OCI-M2 (cell line): Measurements from ENCODE around the gene SIRT1.
A peak's percentile ranks its signal among the peaks of the same experiment; 100 is the strongest.
"Not testable (repeated sequence)": the region's sequence is repeated elsewhere in the genome, so short reads cannot be mapped to it uniquely, and the experiment has no call there.

Source experiments
- DNase-seq: peaks from one replicate; lab custom pipeline; 2025; ENCODE audit not compliant: unreplicated experiment; lab: John Stamatoyannopoulos, UW

Gene SIRT1

DNA sequence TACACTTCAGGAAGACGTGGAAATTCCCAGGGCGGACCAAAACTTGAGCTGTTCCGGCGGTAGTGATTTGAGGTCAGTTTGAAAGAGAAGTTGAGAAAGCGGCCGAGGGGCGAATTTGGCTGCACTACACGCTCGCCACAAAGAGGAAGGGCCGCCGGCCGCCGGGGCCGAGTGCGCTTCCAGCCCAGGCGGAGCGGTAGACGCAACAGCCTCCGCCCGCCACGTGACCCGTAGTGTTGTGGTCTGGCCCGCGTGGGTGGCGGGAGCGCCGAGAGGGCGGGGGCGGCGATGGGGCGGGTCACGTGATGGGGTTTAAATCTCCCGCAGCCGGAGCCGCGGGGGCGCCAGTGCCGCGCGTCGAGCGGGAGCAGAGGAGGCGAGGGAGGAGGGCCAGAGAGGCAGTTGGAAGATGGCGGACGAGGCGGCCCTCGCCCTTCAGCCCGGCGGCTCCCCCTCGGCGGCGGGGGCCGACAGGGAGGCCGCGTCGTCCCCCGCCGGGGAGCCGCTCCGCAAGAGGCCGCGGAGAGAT is at the start of gene SIRT1:
Gene SIRT1 (plus strand): TSS at position 344 of the 529 bp plus-strand sequence. CDS start 66 bp downstream, at position 410.
- DNase-seq: peak; percentile 76

DNA sequence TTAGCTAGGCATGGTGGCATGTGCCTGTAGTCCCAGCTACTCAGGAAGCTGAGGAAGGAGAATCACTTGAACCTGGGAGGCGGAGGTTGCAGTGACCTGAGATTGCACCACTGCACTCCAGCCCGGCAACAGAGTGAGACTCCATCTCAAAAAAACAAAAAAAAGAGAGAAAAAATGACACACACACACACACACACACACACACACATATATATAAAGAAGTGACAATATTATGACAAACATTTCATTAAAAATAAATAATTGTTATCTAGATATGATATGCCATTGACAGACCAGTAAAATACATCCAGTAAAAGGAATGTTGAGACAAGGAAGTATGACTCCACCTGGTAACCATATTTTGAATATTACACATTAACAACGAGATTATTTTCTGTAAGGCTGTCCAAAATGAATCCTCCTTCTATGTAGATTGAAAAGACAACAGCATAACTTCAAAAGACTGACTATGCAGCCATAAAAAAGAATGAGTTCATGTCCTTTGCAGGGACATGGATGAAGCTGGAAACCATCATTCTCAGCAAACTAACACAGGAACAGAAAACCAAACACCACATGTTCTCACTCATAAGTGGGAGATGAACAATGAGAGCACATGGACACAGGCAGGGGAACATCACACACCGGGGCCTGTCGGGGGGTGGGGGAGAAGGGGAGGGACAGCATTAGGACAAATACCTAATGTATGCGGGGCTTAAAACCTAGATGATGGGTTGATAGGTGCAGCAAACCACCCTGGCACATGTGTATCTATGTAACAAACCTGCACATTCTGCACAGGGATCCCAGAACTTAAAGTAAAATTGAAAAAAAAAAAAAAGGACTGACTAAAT is 48.7 kb upstream of the SIRT1 start:
- DNase-seq: not testable (repeated sequence)

- no peak for DNase-seq
Measured at GRCh38 chr10:67836488-67836887, 48.0 kb upstream of the SIRT1 start.

DNA sequence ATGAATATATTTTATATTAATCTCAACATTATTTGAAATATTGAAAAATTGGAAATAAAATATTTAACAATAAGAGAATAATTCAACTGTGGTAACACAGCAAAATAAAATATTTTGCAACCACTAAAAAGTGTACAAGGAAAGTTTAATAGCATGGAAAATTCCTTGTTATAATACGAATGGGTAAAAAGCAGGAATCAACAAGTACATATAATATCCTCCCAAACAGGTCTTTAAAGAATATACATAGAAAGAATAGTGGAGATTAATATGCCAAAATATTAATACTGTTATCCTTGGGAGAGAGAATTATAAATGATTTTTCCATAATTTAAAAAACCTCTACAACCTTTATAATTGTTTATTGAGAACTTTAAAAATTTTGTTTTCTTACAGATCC is 47.5 kb upstream of the SIRT1 start:
- no peak for DNase-seq

DNA sequence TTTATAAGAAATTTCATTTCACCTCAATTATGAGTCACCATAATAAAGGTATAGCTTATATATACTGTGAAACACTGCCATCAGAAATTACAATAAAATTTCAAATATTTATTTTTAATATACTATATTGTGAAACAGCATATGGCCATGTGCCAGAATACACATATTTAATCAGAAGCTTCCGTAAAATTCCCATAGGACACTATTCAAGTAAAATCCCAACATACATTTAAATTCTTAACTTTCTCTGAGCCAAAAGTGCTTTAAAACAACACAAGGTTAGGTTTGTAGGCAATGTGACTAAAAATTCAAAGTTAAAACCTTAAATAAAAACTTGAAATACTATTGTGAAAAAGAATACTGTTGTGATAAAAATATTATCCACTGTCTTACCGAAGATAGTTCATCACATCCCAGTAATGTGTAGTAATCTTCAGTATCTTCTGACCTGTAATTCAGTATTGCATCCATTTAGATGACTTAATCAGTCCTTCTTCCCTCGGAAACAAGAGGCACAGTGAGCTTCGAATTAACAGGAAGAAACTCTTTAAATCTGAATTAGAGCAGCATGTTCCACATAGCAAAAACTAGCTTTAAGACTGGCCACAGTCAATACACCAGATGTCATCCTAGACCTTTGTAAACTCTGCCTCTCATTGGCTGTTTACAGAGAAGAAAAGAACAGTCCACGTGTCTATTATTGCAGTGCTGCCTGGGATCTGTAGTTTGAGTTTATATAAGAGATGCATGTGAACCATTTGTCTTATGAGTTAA is 46.7 kb upstream of the SIRT1 start, which contains the start of gene DNAJC12:
Gene DNAJC12 (minus strand): TSS at position 648 of the 774 bp plus-strand sequence. CDS start 177 bp downstream, at position 471.
- peak; percentile 56 for DNase-seq

- DNase-seq: not testable (repeated sequence)
Measured at GRCh38 chr10:67839511-67839910, 44.9 kb upstream of the SIRT1 start.

- no peak for DNase-seq
Measured at GRCh38 chr10:67839951-67840350, 44.5 kb upstream of the SIRT1 start.

DNA sequence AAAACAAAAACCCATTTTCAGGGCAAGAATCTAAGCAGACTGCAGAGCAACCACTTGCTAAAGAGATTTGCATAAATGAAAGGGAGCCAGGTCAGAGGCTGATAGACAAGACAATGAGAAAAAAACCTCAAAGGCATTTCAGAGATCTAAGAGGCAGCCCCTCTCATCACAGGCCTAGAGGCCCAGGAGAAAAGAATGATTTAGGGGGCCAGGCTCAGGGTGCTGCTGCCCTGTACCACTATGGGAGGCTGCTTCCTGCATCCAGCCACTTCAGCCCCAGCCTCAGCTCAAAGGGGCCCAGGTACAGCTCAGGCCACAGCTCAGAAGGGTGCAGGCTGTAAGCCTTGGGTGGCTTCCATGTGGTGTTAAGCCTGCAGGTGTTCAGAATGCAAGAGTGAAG is 42.7 kb upstream of the SIRT1 start:
- no peak for DNase-seq

DNA sequence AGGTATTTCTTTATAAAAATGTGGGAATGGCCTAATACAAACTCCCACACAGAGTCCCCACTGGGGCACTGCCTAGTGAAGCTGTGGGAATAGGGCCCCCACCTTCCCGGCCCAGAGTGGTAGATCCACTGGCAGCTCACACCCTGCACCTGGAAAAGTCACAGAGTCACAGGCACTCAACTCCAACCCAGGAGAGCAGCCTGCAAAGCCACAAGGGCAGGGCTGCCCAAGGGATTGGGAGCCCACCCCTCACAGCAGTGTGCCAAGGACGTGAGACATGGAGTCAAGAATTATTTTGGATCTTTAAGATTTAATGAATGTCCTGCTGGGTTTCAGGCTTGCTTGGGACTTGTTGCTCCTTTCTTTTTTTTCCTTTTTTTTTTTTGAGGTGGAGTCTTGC is 41.2 kb upstream of the SIRT1 start:
- DNase-seq: no peak

DNA sequence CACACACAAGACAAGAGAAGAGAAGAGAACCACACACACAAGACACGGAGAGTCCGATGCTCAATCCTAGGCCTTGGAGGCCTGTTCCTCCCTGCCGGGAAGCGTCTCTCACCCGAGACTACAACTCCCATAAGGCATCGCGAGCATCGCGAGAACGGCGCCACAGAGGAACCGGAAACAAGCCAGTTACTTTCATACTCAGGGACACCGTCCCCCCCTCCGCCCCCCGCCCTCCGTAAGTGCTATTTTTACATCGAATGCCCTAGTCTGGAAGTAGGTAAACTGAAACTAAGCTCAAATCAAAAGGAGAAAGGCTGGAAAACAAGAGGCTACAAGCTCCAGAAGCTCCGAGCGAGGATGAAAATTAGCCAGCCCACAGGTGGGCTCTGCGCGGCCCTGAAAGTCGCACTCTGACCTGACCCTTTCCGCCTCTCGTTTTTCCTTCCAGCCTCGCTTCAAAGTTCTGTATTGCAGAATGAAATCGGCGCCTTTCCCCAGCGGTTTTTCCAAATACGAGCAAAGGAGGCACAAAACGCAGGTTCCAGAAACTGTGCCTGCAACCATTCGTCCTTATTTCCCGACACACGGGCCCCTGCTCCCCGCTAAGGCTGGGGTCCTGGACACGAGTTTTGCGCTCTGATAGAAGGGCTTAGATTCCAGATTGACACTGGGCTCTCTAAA is 35.0 kb upstream of the SIRT1 start:
- peak; percentile 83 for DNase-seq

DNA sequence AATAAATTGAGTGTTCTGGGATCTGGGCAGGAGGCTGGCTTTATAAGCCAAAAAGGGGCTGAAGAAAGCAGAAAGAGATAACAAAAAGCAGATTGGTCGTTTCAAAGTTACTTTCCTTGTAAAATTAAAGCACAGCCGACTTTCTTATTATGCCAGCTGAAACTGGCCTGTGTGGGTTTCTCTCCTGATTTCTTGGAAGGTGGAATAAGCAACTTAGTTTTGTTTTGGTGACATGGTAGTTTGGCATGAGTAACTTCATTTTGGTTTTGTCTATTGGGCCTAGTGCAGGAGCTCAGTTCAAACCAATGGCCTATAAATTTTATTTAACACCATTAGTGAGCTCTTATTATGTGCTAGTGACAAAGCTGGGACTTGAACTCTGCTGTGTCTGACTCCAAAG is 33.3 kb upstream of the SIRT1 start:
- DNase-seq: no peak

DNA sequence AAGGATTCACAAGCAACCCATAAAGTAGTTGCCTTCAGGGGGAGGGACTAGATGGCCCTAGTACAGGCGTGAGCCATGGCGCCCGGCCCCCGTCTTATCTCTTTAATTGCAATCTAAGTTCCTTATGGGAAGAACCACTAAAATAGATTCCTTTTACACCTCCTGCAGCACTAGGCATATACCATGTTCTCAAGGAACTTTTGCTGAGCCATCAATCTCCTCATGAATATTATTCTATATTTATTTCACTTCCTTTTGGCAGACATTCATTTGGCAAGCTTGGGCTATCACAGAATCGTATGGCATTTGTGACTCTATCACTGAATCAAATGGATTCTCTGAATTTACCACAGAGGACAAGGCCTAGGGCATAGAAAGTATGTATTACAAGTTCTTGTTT is 31.7 kb upstream of the SIRT1 start:
- no peak for DNase-seq

DNA sequence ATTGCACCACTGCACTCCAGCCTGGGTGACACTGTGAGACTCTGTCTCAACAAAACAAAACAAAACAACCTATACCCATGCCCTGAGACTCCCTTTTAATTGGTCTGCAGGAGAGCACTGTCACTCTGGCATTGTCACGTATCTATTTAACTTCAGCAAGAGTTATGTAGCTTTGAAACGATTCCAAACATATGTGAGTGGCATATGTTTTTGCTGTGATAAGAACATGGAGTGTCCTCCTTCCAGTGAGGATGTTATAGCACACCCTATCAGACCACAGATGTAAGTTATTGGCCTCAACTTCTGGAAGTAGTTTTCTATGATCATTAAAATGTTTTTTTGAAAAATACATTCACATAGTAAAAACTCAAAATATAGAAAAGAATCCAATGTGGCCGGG is 30.9 kb upstream of the SIRT1 start:
- no peak for DNase-seq

DNA sequence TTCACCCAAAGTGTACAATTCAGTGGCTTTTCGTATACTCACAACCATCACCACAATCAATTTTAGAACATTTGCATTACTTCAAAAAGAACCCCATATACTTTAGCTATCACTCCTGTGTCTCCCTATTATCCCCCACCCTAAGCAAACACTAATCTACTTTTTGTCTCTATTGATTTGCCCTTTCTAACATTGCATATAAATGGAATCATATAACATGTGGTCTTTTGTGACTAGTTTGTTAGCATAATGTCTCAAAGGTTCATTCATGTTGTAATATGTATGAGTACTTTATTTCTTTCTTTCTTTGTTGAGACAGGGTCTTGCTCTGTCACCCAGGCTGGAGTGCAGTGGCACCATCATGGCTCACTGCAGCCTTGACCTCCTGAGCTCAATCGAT is 25.5 kb upstream of the SIRT1 start:
- no peak for DNase-seq

GRCh38 chr10:67861750-67862432 is 22.6 kb upstream of the SIRT1 start:
- no peak for DNase-seq

DNA sequence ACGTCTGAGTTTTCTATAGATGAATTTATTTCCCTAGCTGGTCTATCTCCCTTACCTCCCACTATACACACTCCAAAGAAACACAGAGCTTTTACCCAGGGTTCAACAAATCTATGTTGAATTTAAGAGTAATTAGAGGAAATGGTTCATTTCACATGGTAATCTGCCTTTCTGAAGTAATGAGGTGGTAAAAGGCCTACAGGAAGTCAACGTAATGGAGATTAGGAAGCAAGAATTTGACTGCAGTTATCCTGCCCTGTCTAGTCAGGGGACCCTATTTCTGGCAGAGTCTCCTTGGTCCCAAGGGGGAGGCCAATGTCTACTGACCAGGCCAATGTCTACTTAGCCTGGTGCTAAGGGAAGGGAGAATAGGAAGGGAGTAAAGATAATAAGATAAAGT is 21.4 kb upstream of the SIRT1 start:
- no peak for DNase-seq

DNA sequence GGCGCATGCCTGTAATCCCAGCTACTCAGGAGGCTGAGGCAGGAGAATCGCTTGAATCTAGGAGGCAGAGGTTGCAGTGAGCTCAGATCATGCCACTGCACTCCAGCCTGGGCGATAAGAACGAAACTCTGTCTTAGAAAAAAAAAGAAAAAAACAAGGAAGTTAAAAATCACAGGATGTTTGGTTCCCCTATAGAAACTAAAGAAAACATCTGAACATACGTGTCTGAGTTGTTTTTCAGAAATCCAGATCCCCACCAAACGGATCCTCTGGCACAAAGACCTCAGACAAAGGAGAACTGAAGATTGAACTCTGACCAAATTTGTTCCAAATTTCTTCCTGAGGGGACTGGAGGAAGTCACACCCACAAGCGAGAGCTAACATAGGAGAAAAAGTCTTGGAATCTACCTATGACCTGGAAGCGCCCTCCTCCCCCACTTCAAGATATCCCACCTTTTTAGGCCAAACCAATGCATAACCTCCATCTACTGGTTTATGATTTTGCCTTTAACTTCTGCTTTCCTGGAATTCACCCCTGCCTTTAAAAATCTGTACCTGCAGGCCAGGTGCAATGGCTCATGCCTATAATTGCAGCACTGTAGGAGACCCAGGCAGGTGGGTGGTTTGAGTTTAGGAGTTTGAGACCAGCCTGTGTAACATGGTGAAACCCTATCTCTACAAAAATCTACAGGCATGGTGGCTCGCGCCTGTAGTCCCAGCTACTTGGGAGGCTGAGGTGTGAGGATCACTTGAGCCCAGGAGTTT is 19.7 kb upstream of the SIRT1 start:
- DNase-seq: no peak

DNA sequence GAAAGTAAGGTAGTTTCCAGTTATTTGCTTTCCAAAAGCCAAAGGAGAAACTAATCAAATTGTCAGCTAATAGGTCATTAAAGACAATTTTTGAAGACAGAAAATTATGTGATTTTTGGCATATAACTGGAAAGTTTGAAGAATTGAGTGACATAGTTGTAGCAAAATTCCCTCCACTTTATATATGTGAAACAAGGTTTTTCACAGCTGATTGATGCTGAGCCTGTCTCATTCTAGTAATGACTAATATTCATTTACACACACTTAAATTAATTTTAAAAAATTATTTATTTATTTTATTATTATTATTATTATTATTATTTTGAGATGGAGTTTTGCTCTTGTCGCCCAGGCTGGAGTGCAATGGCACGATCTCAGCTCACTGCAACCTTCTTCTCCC is 16.3 kb upstream of the SIRT1 start:
- DNase-seq: no peak

- no peak for DNase-seq
Measured at GRCh38 chr10:67869996-67870395, 14.5 kb upstream of the SIRT1 start.
